GM21515 (cell line): Measurements from ENCODE around the gene TICAM2.

Experiments used
- ATAC-seq: cut with Tn5 transposase; IDR thresholded peaks from one replicate; pipeline ENCODE4 v1.9.1; 2021; ENCODE audit not compliant: unreplicated experiment

The TICAM2 gene

DNA sequence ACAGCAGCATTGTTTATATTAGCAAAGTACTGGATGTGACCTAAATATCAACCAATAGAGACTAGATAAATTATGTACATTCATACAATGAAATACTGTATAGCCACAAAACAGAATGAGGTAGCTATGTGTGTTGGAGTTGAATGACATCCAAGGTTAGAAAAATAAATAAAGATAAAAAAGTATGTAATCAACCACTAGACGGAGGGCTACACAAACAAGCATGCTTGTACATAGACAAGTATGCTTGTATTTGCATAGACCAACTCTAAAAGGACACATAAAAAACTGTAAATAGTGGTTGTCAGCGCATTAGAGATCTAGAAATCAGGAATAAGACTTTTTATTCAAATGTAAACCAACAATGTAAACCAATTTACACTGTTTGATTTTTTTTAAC lies 60.7 kb downstream of the TICAM2 start:
- no peak for ATAC-seq

DNA sequence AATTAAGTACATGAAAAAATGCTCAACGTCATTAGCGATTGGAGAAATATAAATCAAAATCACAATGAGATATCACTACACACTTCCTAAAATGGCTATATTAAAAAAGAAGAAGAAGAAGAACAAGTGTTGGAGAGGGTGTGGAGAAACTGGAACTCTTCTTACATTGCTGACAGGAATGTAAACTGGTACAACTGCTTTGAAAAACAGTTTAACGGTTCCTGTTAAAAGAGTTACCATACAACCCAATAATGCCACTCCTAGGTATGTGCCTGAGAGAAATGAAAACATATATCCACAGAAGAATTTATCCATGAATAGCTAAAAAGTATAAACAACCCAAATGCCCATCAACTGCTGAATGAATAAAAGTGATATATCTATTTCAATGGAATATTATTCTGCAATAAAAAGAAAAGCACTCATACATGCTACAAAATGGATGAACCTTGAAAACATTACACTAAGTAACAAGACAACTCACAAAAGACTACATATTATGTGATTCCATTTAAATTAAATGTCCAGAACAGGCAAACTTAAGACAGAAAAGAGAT lies 66.7 kb downstream of the TICAM2 start:
- no peak for ATAC-seq

DNA sequence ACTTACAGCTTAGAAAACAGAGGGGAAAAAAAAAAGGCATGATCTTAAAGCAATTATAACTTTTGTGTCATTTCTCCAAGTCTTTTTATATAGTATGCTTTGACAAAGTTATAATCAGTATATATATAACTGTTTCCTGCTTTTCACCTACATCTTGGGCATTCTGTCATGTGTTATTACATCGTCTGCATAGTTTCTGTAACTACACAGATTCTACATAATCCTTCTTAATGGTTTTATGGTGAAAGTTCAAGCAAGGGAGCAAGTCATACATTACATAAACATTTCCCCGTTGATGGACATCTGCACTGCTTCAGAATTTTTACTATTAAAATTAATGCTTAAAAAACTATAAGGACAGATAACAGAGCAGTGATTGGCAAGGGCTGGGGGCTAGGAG lies 69.8 kb downstream of the TICAM2 start:
- ATAC-seq = no peak

DNA sequence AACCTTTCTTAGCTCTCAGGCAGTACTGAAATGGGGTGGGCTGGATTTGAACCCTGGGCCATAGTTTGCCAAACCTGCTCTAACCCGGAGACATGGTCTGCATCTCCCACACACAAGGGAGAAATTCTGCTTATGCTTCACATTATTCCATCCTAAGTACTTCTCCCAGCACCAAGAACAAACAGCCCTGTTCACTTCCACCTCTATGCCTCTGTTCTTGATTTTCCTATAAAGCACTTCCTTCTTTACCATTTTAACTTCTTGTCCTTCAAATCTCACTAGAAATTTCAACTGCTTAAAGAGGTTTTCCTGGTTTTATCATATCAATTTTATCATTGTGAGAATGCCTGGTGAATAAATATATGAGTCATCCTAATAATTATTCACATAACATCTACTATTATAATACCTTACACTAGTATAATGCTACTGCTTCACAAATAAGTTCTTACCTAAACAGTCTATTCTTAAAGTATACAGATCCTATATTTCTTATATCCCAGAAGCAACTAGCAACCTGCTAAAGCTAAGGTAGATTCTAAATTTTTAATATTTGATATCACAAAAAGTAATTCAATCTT lies 70.4 kb downstream of the TICAM2 start:
- ATAC-seq = no peak

DNA sequence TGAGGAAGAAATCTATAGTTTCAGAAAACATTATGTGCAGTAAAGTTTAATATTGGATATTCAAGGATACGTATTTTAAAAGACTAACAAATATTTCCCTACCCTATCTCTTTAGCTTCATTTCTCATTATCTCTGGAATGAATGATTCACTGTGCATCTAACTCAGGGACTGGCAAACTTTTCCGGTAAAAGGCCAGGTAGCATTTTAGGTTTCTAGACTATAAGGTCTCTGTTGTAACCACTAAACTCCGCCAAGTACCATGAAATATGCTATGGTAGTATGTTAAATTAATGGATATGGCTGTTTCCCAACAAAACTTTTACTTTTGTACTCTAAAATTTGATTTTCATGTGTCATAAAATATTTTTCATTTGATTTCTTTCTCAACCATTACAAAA lies 70.9 kb downstream of the TICAM2 start:
- ATAC-seq = no peak

DNA sequence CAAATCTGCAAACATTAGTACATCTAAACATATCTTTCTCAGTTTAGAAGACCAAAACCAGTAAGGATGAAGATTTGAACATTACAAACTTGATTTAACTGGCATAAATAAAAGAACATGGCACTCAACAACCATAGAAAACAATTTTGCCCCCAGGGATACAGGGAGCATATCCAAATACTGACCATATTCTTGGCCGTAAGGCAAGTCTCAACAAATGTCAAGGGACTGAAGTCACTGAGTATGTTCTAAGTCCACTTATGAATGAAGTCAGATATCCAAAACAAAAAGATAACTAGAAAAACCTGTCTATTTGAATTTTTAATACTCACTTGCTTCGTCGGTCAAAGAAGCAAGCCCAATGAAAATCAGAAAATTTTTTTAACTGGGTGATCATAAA lies 71.9 kb downstream of the TICAM2 start:
- no peak for ATAC-seq
